ENCODE results near the gene NT5DC4. TPM values are rescaled to one million over a fixed set of nuclear protein-coding genes. Genes with fewer than 3 reads are reported as not detected.

NT5DC4 gene
- total RNA-seq, 1 experiment from 2014 or later = 0.22 TPM

DNA sequence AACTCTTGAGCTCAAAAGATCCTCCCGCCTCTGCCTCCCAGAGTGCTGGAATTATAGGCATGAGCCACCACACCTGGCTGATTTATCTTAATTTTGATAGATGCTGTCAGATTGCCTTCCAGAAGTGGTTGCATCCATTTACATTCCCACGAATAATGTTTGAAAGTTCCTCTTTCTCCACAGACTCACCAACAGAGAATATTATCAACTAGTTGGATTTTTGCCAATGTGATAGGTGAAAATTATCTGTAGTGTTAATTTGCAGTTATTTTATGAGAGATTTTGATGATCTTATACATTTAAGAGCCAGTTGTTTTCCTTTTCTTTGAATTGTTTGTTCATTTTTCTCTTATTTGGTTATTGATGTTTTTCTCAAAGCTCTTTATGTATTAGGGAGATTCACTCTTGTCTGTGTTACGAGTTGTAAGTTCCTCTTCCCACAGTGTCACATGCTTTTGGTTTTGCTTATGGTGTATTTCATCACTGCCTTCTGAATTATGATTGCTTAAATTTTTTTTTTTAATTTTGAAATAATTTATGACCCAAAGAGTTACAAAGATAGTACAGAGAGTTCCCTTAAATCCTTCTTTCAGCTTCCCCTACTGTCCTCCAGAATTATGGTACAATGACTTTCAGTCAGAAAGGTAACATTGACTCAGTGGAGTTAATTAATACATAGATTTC lies 20.7 kb upstream of the NT5DC4 start:
- intact Hi-C loops (cut with micrococcal nuclease) = no loop called here
- no peak overlapping the region for H2AFZ ChIP-seq (ENCODE audit: low read depth, low read length, poor library complexity, severe bottlenecking)

More for the DNA sequence above, 20.7 kb upstream of the NT5DC4 start:
- no peak for DNase-seq (ENCODE audit: low read depth, low spot score)
- ATAC-seq = no peak
- no TSS peak for BruUV-seq (replicated peaks)
- ChIA-PET RAD21 (ENCODE audit: low non-redundant PET in 1 of 2, low total read pairs in 2 of 2, uncharacterized antibody in 2 of 2, unreplicated experiment in 2 of 2) (no interaction called here), POLR2A (no interaction called here), CTCF (interaction anchor here (0.8 kb wide), 1 partner anchor 27 kb away, joined by 3 read pairs; no protein-coding TSS in a partner anchor)
- no peaks in the 10 kb centered on the region for H3K36me3 ChIP-seq (ENCODE audit: control insufficient read depth in 1 of 2, insufficient read depth in 2 of 2, low read length in 2 of 2)
- H3K27ac ChIP-seq (ENCODE audit: low read depth, low read length) = no peak overlapping the region
- H3K9me2 ChIP-seq (ENCODE audit: insufficient read depth) = no peaks in the 10 kb centered on the region
- H3K4me2 ChIP-seq (ENCODE audit: low read length) = no peak overlapping the region
- H3K79me2 ChIP-seq (ENCODE audit: insufficient read depth, low read length) = no peaks in the 10 kb centered on the region
- H3K4me3 ChIP-seq (replicated peaks in 1 of 2; ENCODE audit: low read depth in 1 of 2, low read length in 2 of 2) = no peak overlapping the region
- H4K20me1 ChIP-seq (ENCODE audit: insufficient read depth) = no peaks in the 10 kb centered on the region
- H3K4me1 ChIP-seq (ENCODE audit: control insufficient read depth in 1 of 2, insufficient read depth in 2 of 2, low read length in 2 of 2) = no peaks in the 10 kb centered on the region
- no peak overlapping the region for H3K9ac ChIP-seq (ENCODE audit: low read length)
- TF ChIP-seq SRF (IDR thresholded peaks at IDR 0.05; ENCODE audit: low read depth) = no peak
- TF ChIP-seq FOSL1 (IDR thresholded peaks at IDR 0.05; ENCODE audit: low read depth) = no peak
- TF ChIP-seq, protein P1, sequence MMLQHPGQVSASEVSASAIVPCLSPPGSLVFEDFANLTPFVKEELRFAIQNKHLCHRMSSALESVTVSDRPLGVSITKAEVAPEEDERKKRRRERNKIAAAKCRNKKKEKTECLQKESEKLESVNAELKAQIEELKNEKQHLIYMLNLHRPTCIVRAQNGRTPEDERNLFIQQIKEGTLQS (IDR thresholded peaks at IDR 0.05) = no peak
- no peak for TF ChIP-seq EGR1 (IDR thresholded peaks at IDR 0.05; ENCODE audit: low read depth)
- TF ChIP-seq CEBPB (IDR thresholded peaks at IDR 0.05; ENCODE audit: low read depth) = no peak
- no peak for TF ChIP-seq TCF7L2 (IDR thresholded peaks at IDR 0.05; ENCODE audit: borderline replicate concordance, extremely low read depth, insufficient read depth, insufficient read length)
- TF ChIP-seq POLR2A (IDR thresholded peaks at IDR 0.05; ENCODE audit: borderline replicate concordance, extremely low read depth, insufficient read depth, insufficient read length) = no peak
- TF ChIP-seq ELF1 (IDR thresholded peaks at IDR 0.05; ENCODE audit: borderline replicate concordance, low read depth) = no peak
- TF ChIP-seq, protein P2, sequence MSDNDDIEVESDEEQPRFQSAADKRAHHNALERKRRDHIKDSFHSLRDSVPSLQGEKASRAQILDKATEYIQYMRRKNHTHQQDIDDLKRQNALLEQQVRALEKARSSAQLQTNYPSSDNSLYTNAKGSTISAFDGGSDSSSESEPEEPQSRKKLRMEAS (IDR thresholded peaks at IDR 0.05) = no peak
- TF ChIP-seq SIN3A (IDR thresholded peaks at IDR 0.05; ENCODE audit: low read depth) = no peak
- TF ChIP-seq, protein P3, sequence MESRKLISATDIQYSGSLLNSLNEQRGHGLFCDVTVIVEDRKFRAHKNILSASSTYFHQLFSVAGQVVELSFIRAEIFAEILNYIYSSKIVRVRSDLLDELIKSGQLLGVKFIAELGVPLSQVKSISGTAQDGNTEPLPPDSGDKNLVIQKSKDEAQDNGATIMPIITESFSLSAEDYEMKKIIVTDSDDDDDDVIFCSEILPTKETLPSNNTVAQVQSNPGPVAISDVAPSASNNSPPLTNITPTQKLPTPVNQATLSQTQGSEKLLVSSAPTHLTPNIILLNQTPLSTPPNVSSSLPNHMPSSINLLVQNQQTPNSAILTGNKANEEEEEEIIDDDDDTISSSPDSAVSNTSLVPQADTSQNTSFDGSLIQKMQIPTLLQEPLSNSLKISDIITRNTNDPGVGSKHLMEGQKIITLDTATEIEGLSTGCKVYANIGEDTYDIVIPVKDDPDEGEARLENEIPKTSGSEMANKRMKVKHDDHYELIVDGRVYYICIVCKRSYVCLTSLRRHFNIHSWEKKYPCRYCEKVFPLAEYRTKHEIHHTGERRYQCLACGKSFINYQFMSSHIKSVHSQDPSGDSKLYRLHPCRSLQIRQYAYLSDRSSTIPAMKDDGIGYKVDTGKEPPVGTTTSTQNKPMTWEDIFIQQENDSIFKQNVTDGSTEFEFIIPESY (IDR thresholded peaks at IDR 0.05; ENCODE audit: extremely low read depth, insufficient replicate concordance, low read length) = no peak
- TF ChIP-seq POLR2AphosphoS5 (IDR thresholded peaks at IDR 0.05; ENCODE audit: low read depth, low read length) = no peak
- no peak for TF ChIP-seq JUND (IDR thresholded peaks at IDR 0.05)
- no peaks in the 10 kb centered on the region for H3K27me3 ChIP-seq (ENCODE audit: insufficient read depth, low read length)
- H3K9me3 ChIP-seq (ENCODE audit: control insufficient read depth in 1 of 2, insufficient read depth in 1 of 2, low read depth in 1 of 2, low read length in 2 of 2) = no peaks in the 10 kb centered on the region
